HUES64 (cell line): ENCODE results near the gene PYM1.

ENCODE experiments used
- H3K27ac ChIP-seq: 2 replicates; pipeline ENCODE4 v1.7.0; 2013; ENCODE audit warnings: low read depth, low read length, inconsistent platforms
- H3K27me3 ChIP-seq: 2 replicates; pipeline ENCODE4 v1.6.1; 2013; ENCODE audit warnings: mild to moderate bottlenecking, low read length; ENCODE audit not compliant: insufficient read depth
- H3K36me3 ChIP-seq: 2 replicates; pipeline ENCODE4 v1.6.1; 2013; ENCODE audit warnings: mild to moderate bottlenecking, low read length; ENCODE audit not compliant: insufficient read depth
- H3K4me1 ChIP-seq: 2 replicates; pipeline ENCODE4 v1.6.1; 2013; ENCODE audit warnings: mild to moderate bottlenecking, low read length, moderate library complexity; ENCODE audit not compliant: insufficient read depth
- H3K4me3 ChIP-seq: 2 replicates; pipeline ENCODE4 v1.5.1; 2013; ENCODE audit warnings: mild to moderate bottlenecking, low read length, moderate library complexity
- H3K9ac ChIP-seq: 2 replicates; pipeline ENCODE4 v1.6.1; 2013; ENCODE audit warnings: mild to moderate bottlenecking, low read depth, low read length
- H3K9me3 ChIP-seq: 2 replicates; pipeline ENCODE4 v1.6.1; 2013; ENCODE audit warnings: low read depth, low read length; ENCODE audit not compliant: insufficient read depth
- WGBS: fragments of 150-250, 120-280 bp; methylation state at CpG from one replicate; pipeline ENCODE4 v1.1.7; 2013; ENCODE audit warnings: missing lambda C conversion rate; 5-methylcytosine and 5-hydroxymethylcytosine counted together

PYM1 gene

GRCh38 chr12:55938826-55939501 is 11.3 kb upstream of the PYM1 start:
- H3K9me3 ChIP-seq: no peaks in the 10 kb centered on the region
- no peak overlapping the region for H3K27ac ChIP-seq
- no peak overlapping the region for H3K4me3 ChIP-seq
- H3K36me3 ChIP-seq: no peaks in the 10 kb centered on the region
- H3K9ac ChIP-seq: no peak overlapping the region
- H3K27me3 ChIP-seq: 0 out of 2 replicates have a peak, but pooled peaks cover 6% of the 10 kb centered on the region
- H3K4me1 ChIP-seq: peaks cover 8% of the 10 kb centered on the region; the same call in 1 of the 2 replicates
- WGBS: 91% methylated on average over 8 of the region's 8 CpGs

- H3K4me3 ChIP-seq: no peak overlapping the region
- no peaks in the 10 kb centered on the region for H3K36me3 ChIP-seq
- H3K27ac ChIP-seq: no peak overlapping the region
- no CpG with 5 or more reads among the region's 2 CpGs for WGBS
- H3K9me3 ChIP-seq: no peaks in the 10 kb centered on the region
- no peak overlapping the region for H3K9ac ChIP-seq
- peaks cover 15% of the 10 kb centered on the region for H3K27me3 ChIP-seq
- peaks cover 15% of the 10 kb centered on the region; the same call in 1 of the 2 replicates for H3K4me1 ChIP-seq
Observed at GRCh38 chr12:55937981-55938380, 10.3 kb upstream of the PYM1 start.

- 92% methylated on average over 26 of the region's 26 CpGs for WGBS
Observed at GRCh38 chr12:55935738-55936151, 8.1 kb upstream of the PYM1 start.

GRCh38 chr12:55934773-55935172 is 7.1 kb upstream of the PYM1 start:
- H3K9me3 ChIP-seq: no peaks in the 10 kb centered on the region
- no peak overlapping the region for H3K27ac ChIP-seq
- H3K36me3 ChIP-seq: no peaks in the 10 kb centered on the region
- peaks cover 30% of the 10 kb centered on the region for H3K27me3 ChIP-seq
- H3K4me3 ChIP-seq: no peak overlapping the region
- WGBS: 77% methylated on average over 1 of the region's 1 CpG
- H3K9ac ChIP-seq: no peak overlapping the region
- H3K4me1 ChIP-seq: peaks cover 24% of the 10 kb centered on the region

More at GRCh38 chr12:55935738-55936151, 8.1 kb upstream of the PYM1 start:
- no peak overlapping the region for H3K27ac ChIP-seq
- no peak overlapping the region for H3K4me3 ChIP-seq
- H3K4me1 ChIP-seq: peaks cover 28% of the 10 kb centered on the region
- no peak overlapping the region for H3K9ac ChIP-seq
- peaks cover 30% of the 10 kb centered on the region for H3K27me3 ChIP-seq
- H3K9me3 ChIP-seq: no peaks in the 10 kb centered on the region
- H3K36me3 ChIP-seq: no peaks in the 10 kb centered on the region

- Histone ChIP-seq H3K27ac (no peak overlapping the region), H3K27me3 (peaks cover 30% of the 10 kb centered on the region), H3K9ac (no peak overlapping the region), H3K4me1 (peaks cover 23% of the 10 kb centered on the region), H3K9me3 (no peaks in the 10 kb centered on the region), H3K36me3 (no peaks in the 10 kb centered on the region), H3K4me3 (no peak overlapping the region)
- WGBS: 100% methylated on average over 1 of the region's 1 CpG
Observed at GRCh38 chr12:55933799-55934742, 6.4 kb upstream of the PYM1 start.

- Histone ChIP-seq H3K4me1 (peaks cover 23% of the 10 kb centered on the region), H3K9me3 (no peaks in the 10 kb centered on the region), H3K27ac (no peak overlapping the region), H3K9ac (no peak overlapping the region), H3K4me3 (no peak overlapping the region), H3K36me3 (no peaks in the 10 kb centered on the region), H3K27me3 (peaks cover 30% of the 10 kb centered on the region)
- 67% methylated on average over 6 of the region's 7 CpGs for WGBS
Observed at GRCh38 chr12:55933169-55933798, 5.6 kb upstream of the PYM1 start.

- peaks cover 30% of the 10 kb centered on the region for H3K27me3 ChIP-seq
- peak overlapping the region; percentile 65 for H3K4me3 ChIP-seq
- WGBS: 34% methylated on average over 4 of the region's 4 CpGs
- no peaks in the 10 kb centered on the region for H3K36me3 ChIP-seq
- H3K4me1 ChIP-seq: peaks cover 23% of the 10 kb centered on the region
- no peaks in the 10 kb centered on the region for H3K9me3 ChIP-seq
- no peak overlapping the region for H3K27ac ChIP-seq
- no peak overlapping the region for H3K9ac ChIP-seq
Observed at GRCh38 chr12:55932551-55932910, 4.8 kb upstream of the PYM1 start.

- H3K27me3 ChIP-seq: peaks cover 30% of the 10 kb centered on the region
- 2% methylated on average over 60 of the region's 60 CpGs for WGBS
- H3K9me3 ChIP-seq: no peaks in the 10 kb centered on the region
- H3K36me3 ChIP-seq: no peaks in the 10 kb centered on the region
- H3K4me3 ChIP-seq: peak overlapping the region; percentile 65
- peaks cover 23% of the 10 kb centered on the region for H3K4me1 ChIP-seq
- H3K27ac ChIP-seq: no peak overlapping the region
- peak overlapping the region; percentile 22; the same call in 1 of the 2 replicates for H3K9ac ChIP-seq
Observed at GRCh38 chr12:55931780-55932550, 4.3 kb upstream of the PYM1 start.

- H3K4me1 ChIP-seq: peaks cover 23% of the 10 kb centered on the region
Observed at GRCh38 chr12:55931317-55931779, 3.7 kb upstream of the PYM1 start.

GRCh38 chr12:55930771-55931316 is 3.1 kb upstream of the PYM1 start, which contains the start of gene DGKA:
Gene DGKA, plus strand, starts transcription at chr12:55931162. Its CDS starts 5,342 bp downstream, at chr12:55936504.
- Histone ChIP-seq H3K27ac (no peak within 1 kb of the TSS; the same call in 1 of the 2 replicates), H3K4me1 (peaks cover 26% of the 10 kb centered on the region)

More at GRCh38 chr12:55931317-55931779, 3.7 kb upstream of the PYM1 start:
- H3K36me3 ChIP-seq: no peaks in the 10 kb centered on the region
- H3K27me3 ChIP-seq: peaks cover 30% of the 10 kb centered on the region
- 24% methylated on average over 10 of the region's 10 CpGs for WGBS
- H3K4me3 ChIP-seq: peak overlapping the region; percentile 65
- no peak overlapping the region for H3K27ac ChIP-seq
- peak overlapping the region; percentile 22; the same call in 1 of the 2 replicates for H3K9ac ChIP-seq
- no peaks in the 10 kb centered on the region for H3K9me3 ChIP-seq

More at GRCh38 chr12:55930771-55931316, 3.1 kb upstream of the PYM1 start, which contains the start of gene DGKA:
- Histone ChIP-seq H3K36me3 (0 out of 2 replicates have a peak, but pooled peaks cover 1% of the 10 kb centered on the region), H3K9ac (peak within 1 kb of the TSS; percentile 22; the same call in 1 of the 2 replicates), H3K4me3 (peak within 1 kb of the TSS; percentile 65), H3K9me3 (no peaks in the 10 kb centered on the region), H3K27me3 (peaks cover 30% of the 10 kb centered on the region)
- WGBS: 77% methylated on average over 2 of the region's 3 CpGs
